H1 (cell line): ENCODE results near the gene ZNF212. TPM values are rescaled to one million over a fixed set of nuclear protein-coding genes. Genes with fewer than 3 reads are reported as not detected.

Experiments used
- BCL11A ChIP-seq, 2 experiments: IDR thresholded peaks; one replicate each; pipeline ENCODE4 v1.6.1; 2011; ENCODE audit warnings: low read depth in 2 of 2, low read length in 2 of 2, mild to moderate bottlenecking in 2 of 2
- CHD7 ChIP-seq: fragments of 300-600 bp; sonication (generic); IDR thresholded peaks from 2 replicates; pipeline ENCODE4 v1.7.1; 2012; ENCODE audit warnings: low read length, moderate library complexity, mild to moderate bottlenecking, inconsistent platforms; ENCODE audit not compliant: insufficient replicate concordance
- NANOG ChIP-seq: IDR thresholded peaks from 2 replicates; pipeline ENCODE4 v1.6.1; 2011; ENCODE audit warnings: low read length, low read depth, mild to moderate bottlenecking, inconsistent platforms; ENCODE audit not compliant: insufficient read depth, poor library complexity, severe bottlenecking
- PHF8 ChIP-seq: fragments of 200-600 bp; sonication (generic); conservative IDR thresholded peaks from 2 replicates; pipeline ENCODE4 v1.7.1; 2012; ENCODE audit warnings: low read depth, mild to moderate bottlenecking, inconsistent platforms, low read length, moderate library complexity
- POU5F1 ChIP-seq: IDR thresholded peaks from 2 replicates; pipeline ENCODE4 v1.6.1; 2011; ENCODE audit warnings: low read depth, mild to moderate bottlenecking, low read length, moderate library complexity
- RFX5 ChIP-seq: IDR thresholded peaks from 2 replicates; pipeline ENCODE4 v1.6.1; 2011; ENCODE audit warnings: low read depth, low read length, improper control_type of control experiment, borderline replicate concordance
- SP4 ChIP-seq: IDR thresholded peaks from 2 replicates; pipeline ENCODE4 v1.6.1; 2012; ENCODE audit warnings: low read length, inconsistent platforms
- SUZ12 ChIP-seq: fragments of 200-600 bp; sonication (generic); IDR thresholded peaks from 2 replicates; pipeline ENCODE4 v1.6.1; 2012; ENCODE audit warnings: mild to moderate bottlenecking, inconsistent platforms, low read length, moderate library complexity, mixed read lengths
- TBP ChIP-seq: IDR thresholded peaks from 2 replicates; pipeline ENCODE4 v1.6.1; 2011; ENCODE audit warnings: low read depth, low read length, improper control_type of control experiment
- YY1 ChIP-seq: IDR thresholded peaks from 2 replicates; pipeline ENCODE4 v1.6.1; 2011; ENCODE audit warnings: low read depth, mild to moderate bottlenecking, low read length
- polyA plus RNA-seq, 7 experiments: library from polyadenylated mRNA; depleted of rRNA in 3 of 7; stranded (reverse) in 5 of 7; unstranded in 2 of 7; fragments of >200 nt in 5 of 7; fragments of 200-250 nt in 2 of 7; gene quantifications; 1 replicate in 5 of 7; 2 replicates in 1 of 7; 4 replicates in 1 of 7; pipeline versions ENCODE4 v1.2.1 to v1.2.3, GENCODE V29; 2011 to 2013; ENCODE audit warnings: missing spikeins in 2 of 7, mixed read lengths in 2 of 7
- total RNA-seq: library from RNA; stranded (reverse); fragmentation: NEBNext Ultra II Directional; extraction: Animal tissue kit (Norgen Biotek cat#: 25700); gene quantifications from 2 replicates; pipeline ENCODE4 v1.2.1, GENCODE V29; 2021

The ZNF212 gene
- total and polyA plus RNA-seq, 2 of the 8 experiments (the other 6 are each of a cell fraction or from before 2014, with no cell fraction given) = 6.7 to 19.3 TPM

GRCh38 chr7:149196705-149197171 lies 42.7 kb upstream of the ZNF212 start (continued):
- TF ChIP-seq CHD7 (no peak), NANOG (no peak), YY1 (no peak), PHF8 (no peak), SP4 (no peak), POU5F1 (no peak), TBP (no peak), BCL11A (IDR thresholded peaks at IDR 0.05; ENCODE audit: low read depth in 2 of 2, low read length in 2 of 2) (no peak), SUZ12 (no peak), RFX5 (no peak)
- TF ChIP-seq, all 59 proteins: peak for 0
